GM19328 (cell line): Measurements from ENCODE around the gene SPOCK1.

ENCODE experiments used
- ATAC-seq: cut with Tn5 transposase; IDR thresholded peaks from one replicate; pipeline ENCODE4 v1.9.1; 2021; ENCODE audit warnings: mild to moderate bottlenecking, moderate library complexity; ENCODE audit not compliant: unreplicated experiment

The SPOCK1 gene

DNA sequence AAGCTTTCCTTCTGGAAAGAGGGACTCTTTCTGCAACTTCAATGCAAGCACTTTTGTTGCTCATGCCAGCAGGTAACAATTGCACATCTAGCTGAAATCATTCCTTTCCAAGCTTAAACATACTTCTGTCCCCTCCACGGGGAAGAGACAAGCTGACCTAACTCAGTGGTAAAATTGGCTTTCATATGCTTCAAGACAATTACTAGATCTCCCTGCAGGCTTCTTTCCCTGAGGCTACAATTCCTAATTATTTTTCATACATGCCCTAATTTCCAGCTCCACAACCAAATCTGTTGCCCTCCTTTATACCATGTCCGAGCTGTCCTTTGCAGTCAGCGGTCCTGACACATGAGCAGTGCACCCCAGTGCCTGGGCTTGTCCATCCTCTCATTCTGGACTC, 324.9 kb downstream of the SPOCK1 start:
- no peak for ATAC-seq

DNA sequence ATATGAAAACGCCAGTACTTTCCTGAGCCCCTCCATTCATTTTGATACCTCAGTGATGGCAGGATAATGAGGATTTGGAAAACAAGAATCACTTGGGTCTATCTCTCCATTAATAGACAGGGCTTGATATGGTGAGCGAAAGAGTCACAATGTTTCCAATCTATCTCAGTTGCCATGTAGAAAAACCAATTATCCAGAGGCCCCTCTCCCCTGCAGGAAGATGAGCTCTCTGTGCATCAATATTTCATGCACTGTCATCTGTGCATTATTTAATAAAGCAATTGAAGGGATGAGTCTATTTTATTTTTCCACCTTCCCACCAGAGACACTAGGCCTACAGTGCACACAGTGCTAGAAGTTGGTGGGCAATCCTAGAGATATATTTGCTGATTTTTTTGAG, 326.9 kb downstream of the SPOCK1 start:
- no peak for ATAC-seq

DNA sequence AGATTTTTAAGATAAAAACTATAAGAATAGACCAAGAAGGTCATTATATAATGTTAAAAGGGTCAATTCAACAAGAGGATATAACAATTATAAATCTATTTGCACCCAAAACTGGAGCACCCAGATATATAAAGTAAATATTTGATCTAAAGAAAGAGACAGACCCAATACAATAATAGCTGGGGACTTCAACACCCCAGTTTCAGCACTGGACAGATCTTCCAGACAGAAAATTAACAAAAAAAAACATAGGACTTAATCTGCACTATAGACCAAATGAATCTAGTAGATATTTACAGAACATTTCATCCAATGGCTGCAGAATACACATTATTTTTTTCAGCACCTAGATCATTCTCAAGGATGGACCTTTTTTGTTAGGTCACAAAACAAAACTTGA, 331.9 kb downstream of the SPOCK1 start:
- no peak for ATAC-seq

DNA sequence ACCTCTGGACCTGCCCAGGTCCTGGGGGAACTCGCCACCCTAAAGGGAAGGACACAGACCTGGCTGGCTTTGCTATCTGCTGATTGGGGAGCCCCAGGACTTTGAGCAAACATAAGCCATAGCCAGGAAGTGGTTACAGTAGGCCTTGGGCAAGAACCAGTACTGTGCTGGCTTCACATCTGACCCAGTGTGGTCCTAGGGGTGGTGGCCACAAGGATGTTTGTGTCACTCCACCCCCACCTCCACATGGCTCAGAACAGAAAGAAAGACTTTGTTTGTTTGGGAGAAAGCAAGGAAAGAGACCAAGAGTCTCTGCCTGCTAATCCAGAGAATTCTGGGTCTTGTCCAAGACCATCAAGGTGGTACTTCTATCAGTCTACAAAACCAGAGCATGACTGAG, 334.2 kb downstream of the SPOCK1 start:
- no peak for ATAC-seq

DNA sequence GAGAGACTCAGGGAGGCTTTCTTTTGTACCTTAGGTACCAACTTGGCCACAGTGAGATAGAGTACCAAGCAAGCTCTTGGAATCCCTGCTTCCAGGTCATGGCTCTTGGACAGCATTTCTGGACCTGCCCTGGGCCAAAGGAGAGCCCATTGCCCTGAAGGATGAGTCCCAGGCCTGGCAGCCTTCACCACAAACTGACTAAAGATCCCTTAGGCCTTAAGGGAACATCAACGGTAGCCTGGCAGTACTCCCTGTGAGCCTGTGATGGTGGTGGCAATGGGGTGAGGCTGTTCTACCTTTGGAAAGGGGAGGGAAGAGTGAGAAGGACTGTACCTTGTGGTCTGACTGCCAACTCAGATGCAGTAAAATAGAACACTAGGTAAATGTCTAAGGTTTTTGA, 334.6 kb downstream of the SPOCK1 start:
- no peak for ATAC-seq

DNA sequence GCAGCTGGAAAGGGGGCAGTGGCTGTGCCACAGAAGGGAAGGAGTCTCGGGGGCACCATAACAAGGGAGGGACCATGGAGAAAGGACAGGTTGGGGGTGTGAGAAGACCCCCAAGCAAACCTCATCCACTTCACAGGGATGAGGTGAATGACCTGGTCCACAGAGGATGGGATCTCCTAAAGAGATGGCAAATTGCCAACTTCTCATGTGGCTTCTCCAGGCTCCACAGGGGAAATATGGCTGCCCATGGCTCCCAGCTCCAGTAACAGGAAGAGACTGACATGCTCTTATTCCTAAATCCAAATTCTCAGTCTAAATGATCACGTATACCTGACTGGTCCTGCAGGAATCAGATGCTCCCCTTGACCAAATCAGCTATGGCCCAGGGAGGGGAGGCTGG, 340.4 kb downstream of the SPOCK1 start:
- no peak for ATAC-seq

DNA sequence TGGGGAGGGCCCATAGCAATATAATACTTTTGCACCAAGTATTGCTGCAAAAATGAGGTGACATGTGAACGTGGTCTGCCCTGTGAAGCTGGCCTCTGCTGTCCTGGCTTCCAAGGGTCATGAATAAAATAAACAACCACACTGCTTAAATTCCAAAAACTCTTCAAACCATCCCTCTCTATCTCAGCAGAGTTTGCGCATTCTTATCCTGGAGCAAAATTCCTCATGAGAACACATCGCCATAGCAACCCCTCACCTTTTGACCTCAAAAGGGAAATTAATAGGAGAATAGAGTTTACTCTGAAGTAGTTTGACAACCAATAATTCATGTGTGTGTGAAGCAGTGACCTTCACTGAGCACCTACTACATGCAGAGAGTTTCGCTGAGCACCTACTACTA, 342.9 kb downstream of the SPOCK1 start:
- ATAC-seq: no peak

DNA sequence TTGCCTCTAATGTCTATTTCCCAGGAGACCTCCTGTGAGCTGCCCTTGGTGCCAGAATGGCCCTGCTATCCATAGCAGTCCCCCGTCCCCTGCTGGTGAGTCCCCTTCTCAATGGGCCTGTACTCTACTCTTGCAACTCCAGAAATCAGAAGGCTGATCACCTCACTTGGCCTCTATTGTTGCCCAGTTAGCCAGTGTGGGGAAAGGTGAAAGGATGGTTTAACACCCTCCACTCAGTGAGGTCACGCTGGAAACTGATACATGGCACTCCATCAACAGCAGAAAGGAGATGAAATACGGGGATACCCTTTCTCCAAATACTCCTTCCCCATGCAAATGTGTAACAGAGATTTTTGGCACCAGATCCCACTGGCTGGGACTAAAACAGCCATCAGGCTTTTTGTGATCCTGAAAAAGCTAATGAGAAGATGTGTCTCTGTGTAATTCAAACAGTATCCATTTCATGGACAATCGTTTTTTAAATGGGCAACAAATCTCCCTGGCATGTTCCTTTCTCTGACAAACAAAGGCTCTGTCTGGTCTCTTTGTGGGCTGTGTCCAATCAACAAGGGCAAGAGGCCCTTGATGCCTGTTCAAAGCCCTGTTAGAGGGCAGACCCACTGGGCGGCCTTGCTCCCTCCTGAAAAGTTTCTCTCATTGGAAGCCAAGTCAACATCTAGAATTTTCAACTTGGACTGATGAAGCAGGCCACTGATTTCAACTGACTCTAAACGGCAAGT, 343.7 kb downstream of the SPOCK1 start:
- ATAC-seq: no peak

DNA sequence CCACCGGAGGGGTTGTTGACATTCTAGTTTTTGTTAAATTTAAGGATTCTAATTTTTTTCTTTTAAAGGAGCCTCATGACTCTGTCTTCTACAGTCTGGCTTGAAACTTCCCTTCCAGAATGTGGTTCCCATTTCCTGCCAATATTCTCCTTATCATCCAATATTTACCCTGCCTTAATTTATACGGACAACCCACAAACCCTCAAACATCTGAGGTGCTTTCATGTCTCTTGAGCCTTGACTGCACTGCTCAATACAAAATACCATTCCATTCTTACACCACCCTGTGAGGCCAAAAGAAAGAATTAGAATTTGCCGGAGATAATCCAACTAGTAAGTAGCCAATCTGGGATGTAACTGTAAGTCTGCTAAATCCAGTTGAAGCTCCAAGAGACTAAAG, 346.5 kb downstream of the SPOCK1 start:
- no peak for ATAC-seq

DNA sequence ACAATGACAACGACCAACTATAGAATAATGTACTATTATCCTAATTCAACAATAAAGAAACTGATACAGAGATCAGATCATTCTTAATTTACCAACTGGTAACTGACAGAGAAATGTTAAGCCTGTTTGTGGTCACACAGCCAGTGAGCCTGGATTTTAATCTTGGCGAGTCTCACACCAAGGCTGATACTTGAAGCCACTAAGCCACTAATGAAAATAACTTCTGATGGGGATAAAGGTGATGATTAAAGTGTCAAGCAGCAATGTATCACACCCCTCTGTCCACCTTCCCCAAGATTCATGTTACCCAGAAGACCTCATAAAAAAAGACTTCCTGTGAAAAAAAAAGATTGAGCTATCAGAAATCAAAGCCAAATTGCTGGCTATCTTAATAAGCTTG, 350.5 kb downstream of the SPOCK1 start:
- no peak for ATAC-seq

DNA sequence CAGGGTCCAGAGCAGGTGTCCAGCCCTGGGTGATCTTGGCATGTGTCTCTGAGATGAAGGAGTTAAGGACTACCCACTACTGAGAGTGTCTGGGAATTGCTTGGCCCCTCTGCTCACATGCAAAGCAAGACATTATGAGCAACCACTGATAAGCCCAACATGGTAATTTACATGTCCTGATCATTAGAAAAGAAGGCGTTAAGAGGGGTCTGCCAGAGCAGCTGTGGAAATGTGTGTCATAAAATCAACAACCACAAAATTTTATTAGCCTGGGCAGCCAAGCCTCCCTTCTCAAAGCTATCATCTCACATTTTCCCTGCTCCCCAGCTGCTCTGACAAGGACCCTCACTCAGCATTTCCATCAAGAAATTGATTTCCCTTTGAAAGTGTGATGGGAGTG, 351.0 kb downstream of the SPOCK1 start:
- ATAC-seq: no peak

DNA sequence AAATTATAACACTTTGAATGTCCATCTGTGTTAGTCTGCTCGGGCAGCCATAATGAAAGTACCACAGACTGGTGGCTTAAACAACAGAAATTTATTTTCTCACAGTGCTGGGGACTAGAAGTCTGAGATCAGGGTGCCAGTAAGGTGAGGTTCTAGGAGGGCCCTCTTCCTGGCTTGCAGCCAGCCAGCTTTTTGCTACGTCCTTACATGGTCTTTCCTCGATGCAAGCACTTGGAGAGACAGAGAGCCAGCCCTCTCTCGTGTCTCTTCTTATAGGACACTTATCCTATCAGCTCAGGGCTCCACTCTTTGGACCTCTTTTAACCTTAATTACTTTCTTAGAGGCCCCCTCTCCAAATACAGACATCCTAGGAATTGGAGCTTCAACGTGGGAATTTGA, 351.8 kb downstream of the SPOCK1 start:
- no peak for ATAC-seq

DNA sequence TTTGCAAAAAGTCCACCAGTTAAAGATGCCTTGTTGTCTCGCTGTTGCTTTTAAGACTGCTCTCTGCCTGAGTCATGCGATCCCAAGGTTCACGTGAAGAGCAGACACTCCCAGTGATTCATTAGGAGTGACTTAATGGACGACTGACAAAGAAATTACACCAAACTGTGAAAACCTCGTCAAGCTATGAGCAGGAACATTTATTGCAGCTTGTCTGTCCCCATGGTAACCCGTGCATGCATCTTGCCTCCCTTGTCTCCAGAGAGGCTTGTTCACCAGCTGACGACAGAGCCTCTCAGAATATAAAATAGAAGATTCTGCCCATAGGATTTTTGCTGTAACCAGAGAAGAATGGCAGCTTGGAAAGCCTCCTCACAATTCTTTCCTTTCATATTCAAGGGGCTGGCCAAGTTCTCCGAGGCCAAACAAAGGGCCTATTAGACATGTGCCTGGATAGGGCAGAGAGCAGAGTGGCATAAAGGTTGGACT, 352.7 kb downstream of the SPOCK1 start:
- ATAC-seq: no peak

DNA sequence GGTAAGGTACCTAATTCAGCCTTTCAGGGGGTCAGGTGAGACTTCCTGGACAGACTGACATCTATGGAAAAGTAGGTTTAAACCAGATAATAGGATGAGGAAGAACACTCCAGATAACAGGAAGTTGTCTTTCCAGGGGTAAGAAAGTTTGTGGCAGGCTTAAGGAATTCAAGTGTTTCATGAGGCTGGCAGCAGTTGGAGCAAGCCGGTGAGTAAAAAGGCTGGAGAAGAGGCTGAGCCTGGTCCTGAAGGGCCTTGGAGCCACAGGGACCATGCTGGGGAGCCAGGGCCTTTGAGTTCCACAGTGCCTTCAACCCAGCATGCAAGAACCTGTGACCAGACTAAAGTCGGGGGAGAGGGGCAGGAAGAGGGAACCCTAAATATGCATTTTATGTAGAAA, 353.4 kb downstream of the SPOCK1 start:
- no peak for ATAC-seq

DNA sequence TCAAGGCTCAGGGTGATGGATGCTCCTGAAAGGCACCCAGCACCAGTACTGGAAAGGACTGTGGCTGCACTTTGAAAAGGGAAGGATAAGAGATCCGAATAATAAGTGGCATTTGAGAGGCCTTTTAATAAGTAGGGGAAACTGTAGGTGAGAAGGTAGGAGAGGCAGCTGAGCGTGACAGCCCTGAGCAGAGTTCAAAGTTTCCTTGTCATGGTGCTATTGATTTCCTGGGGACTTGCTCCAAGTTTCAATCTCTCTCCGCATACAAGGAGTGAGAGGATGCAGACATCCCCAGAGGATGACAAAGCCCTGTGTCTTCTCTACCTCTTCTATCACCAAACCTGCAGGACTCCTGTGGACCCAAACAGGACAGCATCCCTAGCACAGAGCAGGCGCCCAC, 354.5 kb downstream of the SPOCK1 start:
- no peak for ATAC-seq

DNA sequence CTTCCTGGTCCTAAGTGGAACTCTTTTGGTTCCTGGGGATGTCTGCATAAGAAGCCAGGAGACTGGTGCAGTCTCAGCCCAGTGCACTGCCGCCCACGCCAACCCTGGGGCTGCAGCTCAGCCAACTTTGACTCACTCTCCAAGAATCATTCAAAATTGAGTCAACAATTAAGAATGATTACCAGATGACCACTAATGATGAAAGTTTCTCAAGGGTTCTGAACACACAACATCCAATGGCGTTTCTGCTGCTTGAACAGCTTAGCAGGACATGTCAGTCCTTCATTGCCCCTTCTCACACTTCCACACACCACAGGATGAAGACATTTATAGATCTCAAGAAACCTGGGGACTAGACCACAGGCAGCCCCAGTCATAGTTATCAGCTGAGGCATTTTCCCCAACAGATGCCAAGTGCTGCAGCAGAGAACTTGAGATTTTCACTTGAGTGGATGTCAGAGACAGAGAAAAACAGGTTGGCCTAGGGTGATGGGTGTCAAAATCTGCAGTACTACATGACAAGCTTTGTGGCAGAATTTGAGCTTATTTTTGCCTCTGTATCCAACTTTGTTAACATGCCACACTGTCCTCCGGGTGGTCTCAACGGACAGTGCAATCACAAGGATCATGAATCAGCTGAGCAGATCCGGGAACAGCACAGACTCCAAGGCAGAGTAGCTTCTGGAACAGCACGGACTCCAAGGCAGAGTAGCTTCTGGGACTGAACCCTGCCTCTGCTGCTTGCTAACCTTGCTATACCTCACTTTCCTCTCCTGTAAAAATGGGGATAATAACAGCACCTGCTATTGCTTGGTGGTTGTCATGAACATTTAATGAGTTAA, 356.1 kb downstream of the SPOCK1 start:
- no peak for ATAC-seq

DNA sequence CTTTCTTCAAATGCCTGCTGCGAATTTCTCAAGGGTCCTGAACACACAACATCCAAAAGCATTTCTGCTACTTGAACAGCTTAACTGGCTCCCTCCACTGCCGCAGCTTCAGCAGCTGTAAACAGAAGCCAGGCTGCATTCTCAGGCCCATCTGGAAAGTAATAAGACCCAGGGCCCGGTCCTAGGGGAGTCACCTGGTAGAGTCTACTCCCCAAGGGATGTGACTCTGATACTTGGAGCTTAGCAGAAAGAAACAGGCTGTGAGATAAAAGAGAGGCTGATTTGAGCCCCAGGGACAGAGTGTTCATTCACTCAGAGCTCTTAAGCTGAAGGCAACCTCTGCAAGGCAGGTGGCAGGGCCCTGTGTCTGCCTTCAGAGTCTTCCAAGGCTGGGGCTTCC, 356.8 kb downstream of the SPOCK1 start:
- ATAC-seq: no peak

DNA sequence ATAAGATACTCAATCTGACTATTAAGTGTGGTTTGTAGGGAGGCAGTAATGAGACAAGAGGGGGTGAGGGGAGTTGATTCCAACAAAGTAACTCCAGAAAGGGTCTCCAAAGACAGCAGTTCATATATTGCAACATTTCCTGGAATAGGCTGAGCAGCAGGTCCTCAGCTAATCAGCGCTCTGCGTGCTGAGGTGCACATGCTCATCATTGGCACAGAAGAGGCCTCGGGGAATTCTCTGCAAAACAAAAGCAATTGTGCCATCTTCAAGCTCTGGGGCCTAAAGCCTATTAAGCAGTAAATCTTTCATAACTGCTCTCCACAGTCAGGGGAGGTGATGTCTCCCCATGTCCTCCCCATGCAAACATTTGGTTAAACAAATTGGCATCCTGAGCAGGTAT, 357.3 kb downstream of the SPOCK1 start:
- ATAC-seq: no peak

DNA sequence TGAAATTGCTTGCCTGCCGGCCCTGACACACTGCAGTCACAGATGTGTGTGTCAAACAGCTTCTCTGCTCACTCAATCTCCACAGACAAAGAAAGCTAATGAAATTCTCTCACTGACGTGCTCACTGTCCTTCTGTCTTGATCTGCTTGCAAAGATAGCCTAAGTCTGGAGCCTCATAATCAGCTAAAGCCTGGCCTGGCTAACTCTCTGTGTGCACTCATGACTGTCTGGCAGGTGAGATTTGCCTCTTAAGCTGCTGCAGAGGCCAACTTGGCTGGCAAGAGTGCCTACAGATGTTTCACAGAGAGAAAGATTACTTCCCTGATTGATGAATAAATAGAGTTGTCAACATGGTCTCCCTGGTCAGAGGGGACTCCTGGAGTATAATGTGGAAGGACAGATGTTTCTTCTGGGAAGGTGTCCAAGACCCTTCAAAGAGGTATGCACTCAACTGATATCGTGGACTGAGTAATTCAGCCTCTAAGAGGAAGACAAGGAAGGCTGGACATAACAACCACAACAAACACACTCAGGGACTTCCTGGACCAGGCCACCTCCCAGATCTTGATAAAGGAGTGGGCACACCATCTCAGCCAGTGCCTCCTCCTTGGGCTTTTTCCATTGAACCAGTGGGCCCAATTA, 362.0 kb downstream of the SPOCK1 start:
- ATAC-seq: no peak

DNA sequence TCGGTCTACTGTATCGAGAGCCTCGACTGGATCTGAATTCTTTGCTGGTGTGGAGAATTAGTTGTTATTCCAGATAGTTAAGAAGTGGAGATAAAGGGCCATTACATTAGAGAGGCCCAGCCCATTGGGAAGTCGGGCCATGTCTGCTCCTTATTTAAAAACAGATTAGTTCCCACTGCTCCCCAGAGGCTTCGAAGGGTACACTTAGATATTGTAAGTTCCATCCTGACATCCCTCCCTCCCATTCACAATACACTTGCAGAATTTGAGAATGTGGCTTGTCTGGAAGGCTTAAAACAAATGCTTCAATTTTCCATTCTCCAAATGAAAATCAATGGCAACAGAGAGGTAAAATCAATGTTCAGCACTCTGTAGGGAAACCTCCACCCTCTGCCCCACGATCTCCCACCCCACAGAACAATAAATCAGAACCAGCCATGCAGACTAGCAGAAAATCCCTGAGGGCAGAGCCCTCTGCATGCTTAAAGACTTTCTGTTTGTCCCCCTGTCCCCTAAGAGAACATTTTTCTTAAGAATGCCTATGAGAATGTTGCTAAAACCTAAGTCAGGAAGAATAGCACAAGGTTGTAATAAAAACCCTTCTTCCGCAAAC, 364.1 kb downstream of the SPOCK1 start:
- no peak for ATAC-seq

DNA sequence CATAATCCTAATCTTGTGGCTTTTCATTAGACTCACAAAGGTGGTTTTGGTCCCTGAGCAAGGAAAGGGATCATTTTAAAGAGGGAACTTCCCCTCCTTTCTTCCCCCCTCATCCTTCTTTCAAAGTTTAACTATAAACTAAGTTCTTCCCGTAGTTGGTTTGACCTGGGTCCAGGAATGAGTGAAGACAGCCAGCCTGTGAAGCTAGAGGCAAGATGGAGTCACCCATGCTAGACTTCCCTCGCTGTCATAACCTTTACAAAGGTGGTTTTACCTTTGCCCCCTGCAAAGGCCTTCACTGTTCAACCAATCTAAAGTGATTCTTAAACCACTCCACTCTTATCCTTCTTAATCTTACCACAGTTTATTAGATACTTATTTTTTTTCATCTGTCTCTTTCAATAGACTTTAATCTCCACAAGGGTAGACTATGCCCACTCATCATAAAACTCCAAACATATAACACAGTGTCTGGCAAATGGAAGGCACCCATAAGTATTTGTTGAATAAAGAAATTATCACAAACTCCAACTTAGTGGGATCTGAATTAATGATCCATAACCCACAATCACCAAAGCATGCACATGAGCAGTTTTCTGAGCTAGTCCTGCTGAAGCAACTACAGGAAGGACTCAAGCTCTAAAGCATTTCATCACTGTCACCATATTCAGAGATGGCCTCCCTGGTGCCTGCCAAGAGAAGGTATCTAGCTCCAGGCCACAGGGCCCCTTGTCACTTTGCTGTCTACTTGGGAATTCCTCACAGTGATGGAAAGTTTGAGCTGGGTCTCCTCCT, 369.0 kb downstream of the SPOCK1 start:
- no peak for ATAC-seq
